Kasumi-1 (cell line): Measurements from ENCODE around the gene P2RX3.
"Not testable (repeated sequence)": the region's sequence is repeated elsewhere in the genome, so short reads cannot be mapped to it uniquely, and the experiment has no call there.

Experiments used
- DNase-seq, 2 experiments: peaks; one replicate each; lab custom pipeline; 2025; lab: John Stamatoyannopoulos, UW

Gene P2RX3

DNA sequence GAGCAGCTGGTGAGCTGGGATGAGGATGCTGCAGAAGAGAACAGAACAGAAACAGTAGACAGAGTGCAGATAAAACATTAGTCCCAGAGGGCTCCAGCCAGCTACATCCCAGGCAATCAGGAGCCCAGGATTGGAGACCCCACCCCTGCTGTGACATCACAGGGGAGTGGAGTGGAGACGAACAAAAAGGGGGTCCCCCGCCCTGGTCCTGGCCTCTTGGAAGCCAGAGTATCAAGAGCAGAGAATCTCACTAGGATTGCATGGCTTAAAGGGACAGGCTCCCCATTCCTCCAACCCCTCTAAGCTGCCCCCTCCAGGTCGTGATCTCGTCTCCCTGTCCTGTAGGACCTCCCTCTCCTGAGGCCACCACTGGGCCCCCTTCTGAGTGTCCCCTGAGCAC lies at the start of gene P2RX3:
TSS of gene P2RX3 (plus strand) at position 211 of the 400 bp plus-strand sequence. CDS start 199 bp downstream, outside the sequence.
- no peak for DNase-seq

DNA sequence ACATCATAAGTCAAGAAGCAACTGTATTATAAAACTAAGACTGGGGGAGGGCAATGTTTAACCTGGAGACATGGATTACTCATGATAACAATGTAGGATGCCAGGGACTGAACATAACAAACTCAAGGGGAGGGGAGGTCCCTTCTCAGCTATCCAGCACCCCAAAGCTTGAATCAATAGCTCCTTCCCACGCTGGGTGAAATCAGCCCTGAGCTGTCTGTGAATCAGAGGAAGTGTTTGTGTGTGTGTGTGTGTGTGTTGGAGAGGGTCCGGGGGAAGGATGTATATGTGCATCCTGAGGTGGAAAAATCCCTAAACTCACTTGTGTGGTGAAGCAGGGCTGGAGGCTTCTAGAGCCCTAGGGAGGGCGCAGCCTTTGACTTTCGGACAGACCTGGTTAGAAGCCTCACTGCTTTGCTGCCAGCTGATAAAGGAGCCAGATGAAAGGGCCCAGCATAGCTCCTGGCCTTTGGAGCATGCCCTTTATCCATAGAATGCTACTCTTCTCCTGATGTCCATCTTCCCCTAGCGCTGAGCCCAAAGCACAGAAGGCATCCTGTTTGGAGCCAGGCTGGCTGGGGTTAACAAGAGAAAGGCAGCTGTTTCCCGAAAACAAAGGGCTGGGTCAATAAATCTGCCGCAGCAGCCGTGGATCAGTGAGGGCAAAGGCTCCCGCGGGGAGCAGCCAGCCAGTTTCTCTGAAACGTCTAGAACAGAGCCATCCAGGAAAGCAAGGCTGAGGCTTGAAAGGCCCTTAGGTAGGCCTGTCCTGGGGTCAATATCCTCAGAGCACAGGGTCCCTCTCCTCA lies 49.2 kb upstream of the P2RX3 start:
- no peak for DNase-seq

DNA sequence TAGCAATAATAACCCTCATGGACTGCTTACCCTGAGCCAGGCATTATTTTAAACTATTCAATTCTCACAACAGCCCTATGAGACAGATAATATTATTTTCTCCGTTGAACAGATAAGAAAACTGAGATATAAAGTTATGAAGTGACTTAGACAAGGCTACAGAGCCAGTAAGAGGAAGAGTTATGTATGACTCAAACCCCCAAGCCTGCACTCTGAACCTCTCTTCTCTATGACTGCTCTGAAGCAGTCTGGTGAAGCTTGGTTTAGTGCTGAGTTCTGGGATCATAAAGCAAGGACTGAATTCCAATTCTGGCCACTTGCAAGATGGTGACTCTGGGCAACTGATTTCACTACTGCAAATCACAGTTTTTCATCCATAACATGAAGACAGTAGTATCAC lies 47.9 kb upstream of the P2RX3 start:
- no peak for DNase-seq

DNA sequence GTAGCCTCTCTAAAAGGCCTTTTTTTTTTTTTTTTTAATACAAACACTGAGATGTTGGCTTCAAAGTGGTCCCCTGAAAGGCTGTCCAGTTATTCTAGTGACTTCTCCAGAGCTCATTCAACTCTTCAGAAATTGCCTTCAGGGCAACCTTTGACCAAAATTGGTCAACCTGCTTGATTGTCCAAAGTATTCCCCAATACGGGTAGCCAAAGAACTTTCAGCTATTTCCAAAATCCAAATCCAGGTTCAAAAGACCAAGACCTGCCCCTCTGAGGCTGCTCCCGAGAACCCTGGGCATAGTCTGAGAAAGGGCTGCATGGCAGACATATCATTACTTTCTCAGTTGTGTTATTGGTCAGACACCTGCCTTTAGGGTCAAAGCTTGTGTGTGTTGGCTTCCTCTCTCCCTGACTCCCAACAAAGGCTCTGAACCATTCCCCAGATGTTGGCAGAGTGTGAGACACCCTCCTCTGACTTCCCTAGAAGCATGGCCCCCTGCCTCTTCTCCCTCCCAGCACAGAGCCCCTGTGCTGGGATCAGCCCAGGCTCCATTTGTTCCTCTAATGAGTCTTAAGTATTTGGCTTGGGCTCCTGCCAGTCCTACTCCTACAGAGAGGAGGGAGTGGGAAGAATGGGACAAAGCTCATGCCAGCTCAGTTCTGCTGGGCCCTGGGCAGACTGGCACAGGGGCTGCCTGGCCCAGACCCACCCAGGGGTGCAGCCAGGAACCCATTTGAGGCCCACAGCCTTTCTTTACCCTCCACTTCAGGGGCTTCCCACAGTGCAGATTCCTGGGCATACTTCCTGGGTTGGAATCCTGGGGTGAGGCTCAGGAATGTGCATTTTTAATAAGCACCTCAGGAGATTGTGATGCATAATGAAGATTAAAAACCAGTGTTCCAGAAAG lies 43.7 kb upstream of the P2RX3 start:
- DNase-seq: no peak

DNA sequence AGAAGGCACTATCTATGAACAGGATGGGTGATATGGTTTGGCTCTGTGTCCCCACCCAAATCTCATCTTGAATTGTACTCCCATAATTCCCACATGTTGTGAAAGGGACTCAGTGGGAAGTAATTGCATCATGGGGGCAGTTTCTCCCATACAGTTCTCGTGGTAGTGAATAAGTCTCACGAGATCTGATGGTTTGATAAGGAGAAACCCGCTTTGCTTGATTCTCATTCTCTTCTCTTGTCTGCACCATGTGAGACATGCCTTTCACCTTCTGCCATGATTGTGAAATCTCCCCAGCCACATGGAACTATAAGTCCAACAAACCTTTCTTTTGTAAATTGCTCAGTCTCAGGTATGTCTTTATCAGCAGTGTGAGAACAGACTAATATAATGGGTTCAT lies 41.9 kb upstream of the P2RX3 start:
- DNase-seq: not testable (repeated sequence)

DNA sequence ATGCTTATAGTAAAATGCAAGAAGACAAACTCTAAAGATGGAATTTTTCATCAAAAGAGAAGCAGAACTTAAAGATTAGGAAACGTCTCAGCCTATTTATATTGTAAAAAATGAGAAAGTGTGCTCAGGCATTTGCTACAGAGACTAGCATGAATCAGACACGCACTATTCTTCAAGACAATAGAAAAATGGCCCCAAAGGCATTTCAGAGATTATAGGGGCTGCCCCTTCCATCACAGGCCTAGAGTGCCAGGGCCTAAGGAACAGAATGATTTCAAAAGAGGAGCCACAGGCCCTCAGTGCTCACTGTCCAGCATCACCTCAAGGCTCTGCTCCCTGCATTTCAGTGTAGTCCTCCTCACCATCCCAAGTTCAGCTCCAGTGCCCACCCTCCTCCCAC lies 40.9 kb upstream of the P2RX3 start:
- DNase-seq: no peak

DNA sequence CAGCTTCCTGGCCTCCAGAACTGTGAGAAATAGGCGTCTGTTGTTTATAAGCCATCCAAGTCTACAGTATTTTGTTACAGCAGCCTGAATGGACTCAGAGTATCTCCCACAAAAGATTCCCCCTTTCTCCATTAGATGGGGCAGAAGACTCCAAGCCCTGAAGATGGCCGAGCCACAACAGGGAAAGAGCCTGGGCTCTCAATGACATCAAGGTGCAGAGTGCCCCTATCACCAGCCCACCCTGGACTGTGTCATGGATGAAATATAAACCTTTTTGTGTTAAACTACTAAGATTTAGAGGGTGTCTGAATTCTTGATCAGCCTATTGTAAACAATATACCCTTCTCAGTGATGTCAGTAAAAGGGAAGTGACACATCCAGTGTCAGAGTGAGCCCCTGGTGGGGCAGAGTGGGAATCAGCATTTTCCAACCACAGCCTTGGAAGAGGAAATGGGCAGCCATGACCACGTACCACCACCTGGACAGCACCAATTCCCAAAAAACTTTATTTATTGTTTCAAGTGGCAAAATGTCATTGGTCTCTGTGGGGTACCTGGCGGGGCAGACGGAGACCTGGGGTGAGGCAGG lies 38.9 kb upstream of the P2RX3 start:
- no peak for DNase-seq

DNA sequence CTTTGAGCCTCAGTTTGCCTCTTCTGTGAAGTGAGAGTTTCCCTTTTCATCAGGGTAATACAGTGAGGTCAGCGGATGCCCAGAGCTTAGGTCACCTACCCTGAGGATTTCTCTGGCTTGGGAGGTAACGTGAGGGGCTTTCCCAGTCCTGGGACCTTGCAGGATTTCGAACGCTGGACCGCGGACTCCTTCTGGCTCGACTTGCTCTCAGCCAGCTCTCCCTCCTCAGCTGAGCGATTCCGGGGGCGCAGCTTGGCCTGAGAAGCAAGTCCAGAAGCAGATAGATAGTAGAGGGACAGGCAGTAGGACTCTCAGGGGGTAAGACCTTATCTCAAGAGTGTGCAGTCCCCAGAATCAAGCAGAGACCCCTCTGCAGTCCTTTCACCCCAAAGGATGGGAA lies 37.4 kb upstream of the P2RX3 start:
- no peak for DNase-seq

DNA sequence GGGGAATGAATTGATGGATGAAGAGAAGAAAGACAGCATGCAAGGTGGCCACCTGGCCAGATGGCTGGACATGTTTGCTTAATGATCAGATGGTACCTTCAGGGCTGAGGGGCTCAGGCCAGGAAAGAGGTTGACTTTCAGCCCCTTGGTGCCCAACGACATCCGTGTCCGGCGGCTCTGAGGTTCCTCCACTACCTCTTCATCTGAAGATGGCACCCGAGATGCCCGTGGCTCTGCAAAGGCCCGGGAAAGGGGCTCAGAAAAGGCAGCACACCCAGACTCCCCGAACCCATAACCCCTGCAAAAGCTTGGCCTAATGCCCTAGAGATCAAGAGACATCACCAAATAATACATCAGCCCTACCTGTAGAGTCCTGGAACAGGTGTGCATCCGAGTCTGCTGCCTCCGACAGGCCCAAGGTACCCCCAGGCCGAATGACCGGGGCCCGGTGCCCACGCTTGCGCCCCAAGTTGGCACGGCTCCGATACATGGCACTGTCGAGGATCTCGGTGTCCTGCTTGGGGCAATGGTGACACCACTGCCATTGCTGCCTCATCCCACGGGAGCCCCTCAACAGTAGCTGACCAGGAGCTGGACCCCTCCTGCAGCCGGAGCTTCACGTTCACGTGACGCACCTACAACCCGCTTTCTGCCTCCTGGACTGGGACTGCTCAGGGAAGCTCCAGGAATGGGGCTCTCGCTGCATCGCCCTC lies 36.3 kb upstream of the P2RX3 start:
- no peak for DNase-seq

DNA sequence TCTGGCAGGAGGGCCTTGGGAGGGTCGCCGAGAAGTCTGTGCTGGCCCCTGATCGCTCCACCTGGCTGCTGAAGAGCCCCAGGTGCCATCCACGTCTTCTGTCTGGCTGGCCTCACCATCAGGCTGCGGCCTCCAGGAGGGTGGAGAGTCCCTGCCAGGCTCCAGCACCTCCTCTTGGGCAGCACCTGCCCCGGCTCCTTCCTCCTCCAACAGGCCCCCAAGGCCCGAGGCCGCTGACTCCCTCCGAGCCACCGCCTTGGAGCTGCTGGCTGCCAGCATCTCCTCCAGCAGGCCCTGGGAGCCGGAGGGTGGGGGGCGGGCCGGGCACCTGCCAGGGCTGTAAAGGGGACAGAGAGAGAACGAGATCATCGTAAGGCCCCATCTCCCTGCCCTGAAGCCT lies 35.7 kb upstream of the P2RX3 start:
- no peak for DNase-seq

DNA sequence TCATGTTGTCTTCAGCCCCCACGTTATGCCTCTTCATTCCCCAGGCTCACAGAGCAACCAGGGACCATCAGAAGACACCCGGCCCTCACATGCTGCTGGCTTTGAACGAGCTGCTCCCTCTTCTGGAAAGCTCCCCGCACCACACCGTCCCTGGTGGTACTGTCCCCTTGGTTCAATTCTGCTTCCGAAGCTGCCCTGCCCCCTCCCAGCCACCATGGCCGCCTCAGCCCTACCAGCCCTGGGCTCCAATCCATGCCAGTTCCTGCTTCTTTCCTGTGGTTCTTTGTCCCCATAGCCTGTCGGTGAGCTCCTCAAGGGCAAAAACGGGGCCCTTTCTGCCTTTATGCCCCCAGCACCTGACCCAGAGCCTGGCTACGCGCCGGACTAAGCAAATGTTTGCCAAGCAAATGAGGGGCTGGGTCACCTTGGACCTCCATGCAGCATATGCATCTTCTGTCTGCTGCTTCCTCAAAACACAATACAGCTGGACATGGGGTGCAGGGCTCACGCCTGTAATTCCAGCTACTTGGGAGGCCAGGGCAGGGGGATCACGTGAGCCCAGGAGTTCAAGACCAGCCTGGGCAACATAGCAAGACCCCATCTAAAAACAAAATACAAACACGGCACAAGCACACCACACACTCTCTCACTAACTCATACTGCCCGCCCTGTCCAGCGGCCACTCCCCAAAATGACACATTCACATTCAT lies 34.7 kb upstream of the P2RX3 start:
- DNase-seq: no peak

DNA sequence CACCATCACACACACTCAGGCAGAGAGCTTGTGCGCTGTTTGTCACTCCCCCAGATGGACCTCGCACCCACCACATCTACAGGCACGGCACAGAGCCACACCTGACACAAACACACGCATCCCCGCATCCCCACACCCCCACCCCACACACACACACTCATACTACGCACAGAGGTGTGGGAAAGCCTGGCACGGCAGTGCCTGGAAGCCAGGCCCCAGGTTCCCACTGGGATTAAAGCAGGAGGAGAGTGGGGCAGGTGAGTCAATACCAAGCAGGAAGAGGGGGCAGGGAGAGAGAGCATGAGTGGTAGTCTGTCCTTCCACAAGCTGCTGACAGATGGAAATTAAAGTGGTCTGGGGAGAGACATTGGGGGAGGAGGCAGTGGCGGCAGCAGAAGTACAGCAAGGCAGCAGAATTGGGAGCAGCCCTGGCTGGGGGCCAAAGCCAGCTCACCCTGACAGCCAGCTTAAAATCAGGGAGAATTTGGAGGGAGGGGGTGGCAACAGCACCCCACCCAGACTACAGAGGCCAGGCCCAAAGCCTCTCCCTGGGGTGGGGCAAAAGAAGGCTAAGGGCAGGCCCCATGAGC lies 34.1 kb upstream of the P2RX3 start:
- no peak for DNase-seq

DNA sequence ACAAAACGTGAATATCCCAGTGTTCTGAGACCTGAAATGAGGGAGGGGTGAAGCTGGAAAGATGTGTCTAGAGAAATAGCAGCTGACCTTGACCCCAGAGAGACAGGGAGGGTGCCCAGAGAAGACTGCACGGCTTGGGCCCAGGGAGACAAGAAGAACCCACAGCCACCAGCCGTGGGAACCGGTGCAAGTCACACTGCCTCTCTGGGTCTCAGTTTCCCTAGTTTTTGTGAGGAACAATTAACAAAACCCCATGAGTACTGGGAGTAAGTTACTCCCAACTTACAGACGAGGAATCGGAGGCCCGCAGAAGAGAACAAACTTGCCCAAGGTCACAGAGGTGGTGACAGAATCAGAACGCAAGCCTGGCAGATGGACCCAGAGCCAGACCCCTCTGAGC lies 32.6 kb upstream of the P2RX3 start:
- no peak for DNase-seq

DNA sequence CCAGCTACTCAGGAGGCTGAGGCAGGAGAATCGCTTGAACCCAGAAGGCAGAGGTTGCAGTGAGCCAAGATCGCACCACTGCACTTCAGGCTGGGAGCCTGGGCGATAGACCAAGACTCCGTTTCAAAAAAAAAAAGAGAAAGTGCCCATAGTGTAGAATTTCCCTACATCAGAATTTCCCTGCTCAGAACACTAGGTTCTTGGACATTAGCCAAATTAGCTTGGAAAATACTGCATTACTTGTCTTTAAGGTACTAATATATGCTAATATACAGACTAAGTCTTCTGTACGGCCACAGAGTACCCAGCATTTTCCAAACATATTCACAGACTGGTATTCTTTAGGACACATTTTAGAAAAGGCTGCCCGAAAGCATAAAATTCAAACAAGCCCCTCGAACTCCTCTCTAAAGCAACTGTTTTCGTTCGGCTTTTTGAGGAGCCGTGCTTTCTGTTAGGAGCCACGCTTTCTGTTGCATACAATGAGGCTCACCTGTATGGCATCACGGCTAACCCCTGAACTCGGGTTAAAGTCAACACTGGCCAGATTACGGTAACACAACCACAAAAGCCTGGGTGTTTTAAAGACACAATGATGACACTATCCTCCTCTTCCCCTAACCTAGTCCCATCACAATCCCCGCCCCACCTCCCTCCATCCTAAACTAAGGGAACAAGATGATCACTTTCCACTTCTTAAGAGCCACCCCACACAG lies 31.8 kb upstream of the P2RX3 start:
- no peak for DNase-seq

DNA sequence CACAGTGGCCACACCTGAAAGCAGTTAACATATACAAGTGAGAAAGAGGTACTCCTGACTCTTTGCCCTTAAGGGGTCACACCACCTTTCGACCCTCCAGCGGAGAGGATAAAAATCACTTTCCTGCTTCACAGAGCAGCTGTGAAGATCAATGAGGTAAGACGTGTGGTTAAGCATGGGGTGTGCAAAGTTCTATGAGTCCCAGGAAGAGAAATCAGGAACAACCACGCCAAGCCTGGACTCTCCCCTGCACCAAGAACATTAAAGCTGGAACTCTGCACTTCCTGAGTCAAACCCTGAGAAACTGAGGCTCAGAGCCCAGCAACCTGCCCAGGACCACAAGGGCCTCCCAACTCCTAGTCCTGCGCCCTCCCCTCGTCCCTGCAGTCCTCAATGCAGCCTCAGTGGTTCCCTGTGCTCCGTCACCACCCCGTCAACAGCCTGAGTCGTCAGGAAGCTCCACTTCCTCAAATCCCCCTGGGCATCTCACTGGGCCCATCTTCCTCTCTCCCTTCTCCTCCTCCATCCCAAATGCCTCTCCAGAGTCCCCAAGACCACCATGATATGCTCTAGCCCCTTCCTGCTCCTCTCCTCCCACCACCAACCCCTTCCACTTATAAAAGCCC lies 31.1 kb upstream of the P2RX3 start:
- peak; percentile 29 to 44 for DNase-seq

DNA sequence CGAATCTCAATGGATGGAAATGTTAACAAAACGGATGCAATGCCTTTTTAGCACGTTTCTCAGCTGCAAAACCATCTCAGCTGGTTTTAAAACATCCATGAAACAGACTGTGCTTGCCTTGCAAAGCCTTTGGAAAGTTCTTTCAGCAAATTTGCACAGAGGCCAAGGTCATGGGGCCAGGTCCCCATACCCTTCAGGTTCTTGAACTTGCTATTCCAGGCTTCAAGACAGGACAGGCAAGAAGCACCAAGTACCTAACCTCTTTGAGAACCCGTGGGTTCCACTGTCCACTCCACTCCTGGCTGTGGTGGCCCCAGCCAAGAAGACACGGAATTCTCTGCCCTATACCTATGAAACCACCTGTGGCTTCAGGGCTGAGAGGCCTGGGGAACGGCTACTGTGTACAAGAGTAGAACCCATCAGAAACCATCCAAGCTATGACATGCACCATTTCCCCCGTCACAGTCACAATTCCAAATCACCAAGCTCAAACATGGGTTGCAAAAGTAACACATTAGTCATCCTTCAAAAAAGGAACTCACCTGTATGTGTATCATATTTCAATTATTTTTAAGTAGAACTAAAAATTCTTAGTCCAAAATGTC lies 30.4 kb upstream of the P2RX3 start:
- no peak for DNase-seq

DNA sequence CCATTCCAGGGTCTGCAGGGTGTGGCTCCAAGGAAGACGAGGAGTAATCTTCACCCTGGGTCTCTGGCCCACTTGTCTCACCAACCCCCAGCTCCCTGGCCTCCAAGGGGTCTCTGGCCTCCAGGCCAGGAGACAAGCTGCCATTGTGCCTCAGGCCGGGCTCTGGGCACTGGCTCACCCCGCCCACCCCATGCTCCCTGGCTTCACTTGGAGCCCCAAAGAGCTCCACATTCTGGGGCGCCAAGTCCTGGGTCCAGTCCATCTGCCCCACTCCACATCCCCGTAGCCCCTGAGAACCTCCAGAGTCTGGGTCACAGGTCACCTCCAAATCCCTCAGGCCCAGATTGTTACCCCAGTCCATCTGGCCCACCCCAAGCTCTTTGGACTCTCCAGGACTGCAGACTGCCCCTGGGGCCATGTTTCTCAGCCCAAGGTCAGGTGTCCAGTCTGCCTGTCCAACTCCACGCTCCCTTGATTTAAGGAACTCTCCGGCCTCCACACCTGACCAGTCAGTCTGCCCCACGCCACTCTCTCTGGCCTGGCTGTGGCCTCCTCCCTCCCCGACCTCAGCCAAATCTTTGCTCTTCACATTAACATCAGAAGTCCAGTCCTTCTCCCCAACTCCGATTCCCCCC lies 29.6 kb upstream of the P2RX3 start:
- DNase-seq: no peak

DNA sequence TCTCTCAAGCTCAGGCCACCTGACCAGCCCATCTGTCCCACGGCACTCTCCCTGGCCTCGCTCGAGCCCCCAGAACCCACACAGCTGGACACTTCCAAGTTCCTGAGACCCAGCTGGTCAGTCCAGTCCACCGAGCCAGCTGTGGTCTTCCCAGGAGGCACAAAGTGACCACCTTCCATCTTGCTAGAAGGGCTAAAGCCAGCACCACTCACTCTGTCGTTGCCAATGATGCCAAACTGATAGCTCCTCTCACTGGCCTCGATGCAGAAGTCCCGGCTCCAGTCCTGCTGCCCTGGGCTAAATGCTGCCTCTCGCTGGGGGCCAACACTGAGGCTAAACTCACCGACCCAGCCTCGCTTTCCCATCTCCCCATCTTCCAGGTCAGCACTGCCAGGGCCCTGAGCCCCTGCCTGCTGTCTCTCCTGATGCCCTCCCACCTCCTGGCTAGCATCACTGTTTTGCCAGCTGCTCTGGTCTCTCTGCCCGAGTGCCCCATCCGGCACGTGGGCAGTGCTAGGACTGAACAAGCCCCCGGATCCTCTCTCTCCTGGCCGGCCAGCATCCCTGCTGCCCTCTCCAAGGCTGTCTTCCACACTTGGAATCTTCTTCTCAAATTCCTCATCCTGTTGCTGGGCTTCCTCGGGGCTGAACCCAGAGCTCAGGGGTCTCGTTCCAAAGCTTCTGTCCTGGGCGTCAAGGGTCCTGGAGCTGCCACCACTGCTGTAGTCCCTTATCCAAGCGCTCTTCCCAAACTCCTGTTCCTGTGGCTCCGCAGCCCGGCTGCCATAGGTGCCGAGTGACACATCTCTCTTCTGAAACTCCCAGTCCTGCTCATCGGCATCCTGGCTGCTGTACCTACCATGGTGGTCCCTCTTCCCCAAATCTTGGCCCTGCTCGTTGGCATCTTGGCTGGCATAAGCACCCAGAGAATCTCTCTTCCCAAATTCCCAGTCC lies 28.8 kb upstream of the P2RX3 start:
- no peak for DNase-seq
